Measurements from ENCODE around the gene RAB9A. TPM values are rescaled to one million over a fixed set of nuclear protein-coding genes. Genes with fewer than 3 reads are reported as not detected.

RAB9A gene
- total and polyA plus RNA-seq, 2 donors from 2014 or later = 31.1 to 33.7 TPM

GRCh38 chrX:13650318-13650717 lies 38.6 kb upstream of the RAB9A start:
- intact Hi-C loops (cut with DNase I) = loop anchor here (10.0 kb wide), 1 partner anchor 384 kb away; no protein-coding TSS in a partner anchor
- no peaks in the 10 kb centered on the region for H3K9me3 ChIP-seq (ENCODE audit: control insufficient read depth in 2 of 3, insufficient read depth in 1 of 3, low read length in 3 of 3)
- no peaks in the 10 kb centered on the region for H3K36me3 ChIP-seq (ENCODE audit: control insufficient read depth in 2 of 3, insufficient read depth in 3 of 3, low read length in 3 of 3)
- H3K27ac ChIP-seq (ENCODE audit: low read depth in 2 of 2, low read length in 2 of 2) = no peak overlapping the region
- no peak overlapping the region for H3K9ac ChIP-seq (ENCODE audit: low read length in 3 of 3)
- H3K27me3 ChIP-seq (ENCODE audit: control insufficient read depth, insufficient read depth, low read length) = peaks cover 19% of the 10 kb centered on the region
- no peak for DNase-seq
- TF ChIP-seq CTCF (IDR thresholded peaks at IDR 0.05; ENCODE audit: borderline replicate concordance, extremely low read depth, insufficient read depth) = no peak
- no peak for FAIRE-seq
- no peak overlapping the region for H3K4me3 ChIP-seq (ENCODE audit: low read length in 3 of 3)
- peaks cover 0 to 5% (median 0%) of the 10 kb centered on the region in 3 donors for H3K4me1 ChIP-seq (ENCODE audit: control insufficient read depth in 2 of 3, insufficient read depth in 2 of 3, low read depth in 1 of 3, low read length in 3 of 3)

GRCh38 chrX:13651150-13651549 lies 37.8 kb upstream of the RAB9A start:
- intact Hi-C loops (cut with DNase I) = loop anchor here (10.0 kb wide), 1 partner anchor 384 kb away; no protein-coding TSS in a partner anchor
- no peak for TF ChIP-seq CTCF (IDR thresholded peaks at IDR 0.05; ENCODE audit: borderline replicate concordance, extremely low read depth, insufficient read depth)
- H3K27me3 ChIP-seq (ENCODE audit: control insufficient read depth, insufficient read depth, low read length) = peaks cover 16% of the 10 kb centered on the region
- H3K9ac ChIP-seq (ENCODE audit: low read length in 3 of 3) = no peak overlapping the region
- FAIRE-seq = no peak
- H3K9me3 ChIP-seq (ENCODE audit: control insufficient read depth in 2 of 3, insufficient read depth in 1 of 3, low read length in 3 of 3) = no peaks in the 10 kb centered on the region
- peaks cover 0 to 4% (median 0%) of the 10 kb centered on the region in 3 donors for H3K36me3 ChIP-seq (ENCODE audit: control insufficient read depth in 2 of 3, insufficient read depth in 3 of 3, low read length in 3 of 3)
- H3K4me1 ChIP-seq (ENCODE audit: control insufficient read depth in 2 of 3, insufficient read depth in 2 of 3, low read depth in 1 of 3, low read length in 3 of 3) = peaks cover 0 to 5% (median 0%) of the 10 kb centered on the region in 3 donors
- no peak for DNase-seq
- H3K27ac ChIP-seq (ENCODE audit: low read depth in 2 of 2, low read length in 2 of 2) = no peak overlapping the region
- no peak overlapping the region for H3K4me3 ChIP-seq (ENCODE audit: low read length in 3 of 3)

- peaks cover 0 to 4% (median 0%) of the 10 kb centered on the region in 3 donors for H3K36me3 ChIP-seq (ENCODE audit: control insufficient read depth in 2 of 3, insufficient read depth in 3 of 3, low read length in 3 of 3)
- H3K27me3 ChIP-seq (ENCODE audit: control insufficient read depth, insufficient read depth, low read length) = peaks cover 13% of the 10 kb centered on the region
- intact Hi-C loops (cut with DNase I) = loop anchor here (10.0 kb wide), 1 partner anchor 382 kb away; no protein-coding TSS in a partner anchor
- peak overlapping the region; percentile 63 to 89 (median 87) for H3K4me3 ChIP-seq (ENCODE audit: low read length in 3 of 3)
- TF ChIP-seq CTCF (IDR thresholded peaks at IDR 0.05; ENCODE audit: borderline replicate concordance, extremely low read depth, insufficient read depth) = no peak
- DNase-seq (peak in 2 of 5 donors; percentile 28 to 54), FAIRE-seq (no peak)
- H3K9ac ChIP-seq (ENCODE audit: low read length in 3 of 3) = peak overlapping the region; percentile 21 to 83 (median 41)
- H3K27ac ChIP-seq (ENCODE audit: low read depth in 2 of 2, low read length in 2 of 2) = peak overlapping the region; percentile 51 to 91
- H3K4me1 ChIP-seq (ENCODE audit: control insufficient read depth in 2 of 3, insufficient read depth in 2 of 3, low read depth in 1 of 3, low read length in 3 of 3) = peaks cover 0 to 5% (median 0%) of the 10 kb centered on the region in 3 donors
- H3K9me3 ChIP-seq (ENCODE audit: control insufficient read depth in 2 of 3, insufficient read depth in 1 of 3, low read length in 3 of 3) = no peaks in the 10 kb centered on the region
Measured at GRCh38 chrX:13652287-13652793, 36.6 kb upstream of the RAB9A start.

Measured in kidney (tissue), 14 donors.